Loucy (cell line): Measurements from ENCODE around the gene CNFN.

ENCODE experiments used
- H2AFZ ChIP-seq: fragments of 200-600 bp; sonication (generic); 2 replicates; pipeline ENCODE4 v1.6.0; 2016; ENCODE audit warnings: antibody characterized with exemption, mild to moderate bottlenecking, low read length, moderate library complexity
- H3F3A ChIP-seq: fragments of 200-600 bp; 2 replicates; pipeline ENCODE4 v1.6.0; 2016; ENCODE audit warnings: antibody characterized with exemption, low read depth, mild to moderate bottlenecking
- H3K27me3 ChIP-seq: fragments of 200-600 bp; sonication (generic); 2 replicates; pipeline ENCODE4 v1.6.1; 2014; ENCODE audit warnings: low read length, mild to moderate bottlenecking; ENCODE audit not compliant: insufficient read depth, poor library complexity, severe bottlenecking
- H3K36me3 ChIP-seq: fragments of 200-600 bp; sonication (generic); 2 replicates; pipeline ENCODE4 v1.6.1; 2016; ENCODE audit warnings: low read length; ENCODE audit not compliant: insufficient read depth
- H3K4me1 ChIP-seq: fragments of 200-600 bp; sonication (generic); 2 replicates; pipeline ENCODE4 v1.5.1; 2014; ENCODE audit warnings: low read length, mild to moderate bottlenecking; ENCODE audit not compliant: insufficient read depth, poor library complexity, severe bottlenecking
- H3K4me2 ChIP-seq: fragments of 200-600 bp; sonication (generic); 2 replicates; pipeline ENCODE4 v1.6.0; 2014; ENCODE audit warnings: antibody characterized with exemption, low read length, low read depth, mild to moderate bottlenecking; ENCODE audit not compliant: poor library complexity, severe bottlenecking
- H3K4me3 ChIP-seq: fragments of 200-600 bp; sonication (generic); 2 replicates; pipeline ENCODE4 v1.5.1; 2014; ENCODE audit warnings: low read length, mild to moderate bottlenecking, mixed read lengths; ENCODE audit not compliant: poor library complexity, severe bottlenecking
- H3K79me2 ChIP-seq: fragments of 200-600 bp; sonication (generic); 2 replicates; pipeline ENCODE4 v1.6.1; 2014; ENCODE audit warnings: low read length; ENCODE audit not compliant: insufficient read depth
- H3K9ac ChIP-seq: fragments of 200-600 bp; sonication (generic); 2 replicates; pipeline ENCODE4 v1.6.0; 2014; ENCODE audit warnings: mild to moderate bottlenecking, low read depth, low read length, moderate library complexity; ENCODE audit not compliant: poor library complexity, severe bottlenecking
- H3K9me2 ChIP-seq: fragments of 200-600 bp; sonication (generic); replicated peaks from 2 replicates; pipeline ENCODE4 v1.6.1; 2016; ENCODE audit warnings: low read depth, low read length, mixed read lengths
- H3K9me3 ChIP-seq: fragments of 200-600 bp; sonication (generic); 2 replicates; pipeline ENCODE4 v1.6.1; 2014; ENCODE audit warnings: mild to moderate bottlenecking, antibody characterized with exemption, low read length, low read depth; ENCODE audit not compliant: insufficient read depth
- H4K20me1 ChIP-seq: fragments of 200-600 bp; sonication (generic); 2 replicates; pipeline ENCODE4 v1.6.0; 2014; ENCODE audit warnings: antibody characterized with exemption, low read length, mild to moderate bottlenecking; ENCODE audit not compliant: insufficient read depth, poor library complexity, severe bottlenecking
- EZH2phosphoT487 ChIP-seq: fragments of 200-600 bp; IDR thresholded peaks from 2 replicates; pipeline ENCODE4 v1.6.1; 2018; ENCODE audit warnings: antibody characterized with exemption, mild to moderate bottlenecking, moderate library complexity, borderline replicate concordance
- TF ChIP-seq, protein P1 (sequence below): fragments of 200-600 bp; sonication (generic); conservative IDR thresholded peaks from 2 replicates; pipeline ENCODE4 v1.5.1; 2014; ENCODE audit warnings: mild to moderate bottlenecking, antibody characterized with exemption, low read length

Gene CNFN

DNA sequence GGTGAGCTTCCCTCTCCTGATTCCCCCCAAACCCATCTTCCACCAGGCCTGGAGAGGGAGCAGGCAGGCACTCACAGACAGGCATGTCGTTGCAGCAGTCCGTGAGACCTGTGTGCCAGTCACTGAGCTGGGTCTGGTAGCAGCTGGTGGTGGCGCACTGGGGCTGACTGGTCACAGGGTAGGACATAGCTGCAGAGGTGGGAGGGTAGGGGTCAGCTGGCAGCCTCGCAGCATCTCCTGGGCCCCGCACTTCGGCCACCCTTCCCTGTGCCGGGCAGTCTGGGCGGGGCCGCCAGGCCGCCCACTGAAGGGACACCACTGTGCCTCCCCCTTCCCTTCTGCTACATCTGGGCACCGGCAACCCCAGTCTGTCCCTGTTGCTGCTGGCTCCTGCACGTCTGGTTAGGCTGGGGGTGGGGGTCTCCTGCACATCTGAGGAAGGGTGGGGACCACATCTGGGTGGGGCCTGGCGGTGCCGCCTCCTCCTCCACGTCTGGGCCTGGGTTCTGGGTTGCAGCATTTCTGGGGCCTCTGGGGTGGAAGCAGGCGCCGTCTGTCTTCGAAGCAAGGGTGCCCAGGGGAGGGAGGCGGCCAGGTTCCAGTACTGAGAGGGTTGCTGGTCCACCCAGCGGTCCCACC lies 1.1 kb downstream of the CNFN start:
- no peaks in the 10 kb centered on the region for H3K9me3 ChIP-seq
- no peaks in the 10 kb centered on the region for H3F3A ChIP-seq
- no peak overlapping the region for H3K4me3 ChIP-seq
- peaks cover 6% of the 10 kb centered on the region for H3K4me1 ChIP-seq
- H3K9ac ChIP-seq: no peak overlapping the region
- no peaks in the 10 kb centered on the region for H3K36me3 ChIP-seq
- TF ChIP-seq, protein P1, sequence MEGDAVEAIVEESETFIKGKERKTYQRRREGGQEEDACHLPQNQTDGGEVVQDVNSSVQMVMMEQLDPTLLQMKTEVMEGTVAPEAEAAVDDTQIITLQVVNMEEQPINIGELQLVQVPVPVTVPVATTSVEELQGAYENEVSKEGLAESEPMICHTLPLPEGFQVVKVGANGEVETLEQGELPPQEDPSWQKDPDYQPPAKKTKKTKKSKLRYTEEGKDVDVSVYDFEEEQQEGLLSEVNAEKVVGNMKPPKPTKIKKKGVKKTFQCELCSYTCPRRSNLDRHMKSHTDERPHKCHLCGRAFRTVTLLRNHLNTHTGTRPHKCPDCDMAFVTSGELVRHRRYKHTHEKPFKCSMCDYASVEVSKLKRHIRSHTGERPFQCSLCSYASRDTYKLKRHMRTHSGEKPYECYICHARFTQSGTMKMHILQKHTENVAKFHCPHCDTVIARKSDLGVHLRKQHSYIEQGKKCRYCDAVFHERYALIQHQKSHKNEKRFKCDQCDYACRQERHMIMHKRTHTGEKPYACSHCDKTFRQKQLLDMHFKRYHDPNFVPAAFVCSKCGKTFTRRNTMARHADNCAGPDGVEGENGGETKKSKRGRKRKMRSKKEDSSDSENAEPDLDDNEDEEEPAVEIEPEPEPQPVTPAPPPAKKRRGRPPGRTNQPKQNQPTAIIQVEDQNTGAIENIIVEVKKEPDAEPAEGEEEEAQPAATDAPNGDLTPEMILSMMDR: no peak
- TF ChIP-seq EZH2phosphoT487: no peak
- H4K20me1 ChIP-seq: no peaks in the 10 kb centered on the region
- H3K27me3 ChIP-seq: no peaks in the 10 kb centered on the region
- no peaks in the 10 kb centered on the region for H3K9me2 ChIP-seq
- no peaks in the 10 kb centered on the region for H3K79me2 ChIP-seq
- H2AFZ ChIP-seq: no peak overlapping the region
- no peak overlapping the region for H3K4me2 ChIP-seq

DNA sequence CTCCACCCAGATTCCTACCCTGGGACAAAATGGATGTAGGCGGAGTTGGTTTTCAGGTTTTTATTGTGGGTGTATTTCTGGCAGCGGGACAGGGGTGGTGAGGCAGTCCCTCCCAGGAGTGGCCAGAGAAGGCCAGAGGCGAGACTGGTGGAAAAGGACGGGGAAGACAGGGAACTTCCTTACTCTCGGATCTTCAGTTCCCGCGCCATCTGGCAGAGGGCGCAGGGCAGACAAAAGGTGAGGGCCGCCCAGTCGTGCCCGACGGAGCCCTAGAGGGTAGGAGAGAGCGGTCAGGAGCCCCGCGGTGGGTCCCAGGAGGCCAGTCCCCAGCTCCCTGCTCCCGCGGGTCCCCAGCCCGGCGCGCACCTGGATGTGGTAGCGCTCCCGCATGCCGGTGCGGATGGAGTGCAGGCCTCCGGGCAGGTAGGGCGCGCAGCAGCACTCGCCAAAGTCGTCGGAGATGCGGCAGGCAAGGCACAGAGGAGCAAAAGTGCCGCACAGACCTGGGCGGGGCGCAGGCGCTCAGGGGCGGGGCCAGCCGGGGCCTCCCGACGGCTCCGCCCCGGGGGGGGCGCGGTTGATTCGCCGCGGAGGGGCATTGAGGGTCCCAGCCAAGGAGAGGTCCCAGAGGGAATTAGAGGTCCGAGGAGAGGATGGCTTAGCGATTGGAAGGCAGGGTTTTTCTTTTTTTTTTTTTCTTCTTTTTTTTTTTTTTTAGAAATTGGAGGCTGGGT lies 3.0 kb downstream of the CNFN start:
- Histone ChIP-seq H2AFZ (peak overlapping the region; percentile 87), H3K9me3 (no peaks in the 10 kb centered on the region), H3F3A (no peaks in the 10 kb centered on the region), H3K9ac (no peak overlapping the region), H3K36me3 (no peaks in the 10 kb centered on the region), H3K4me3 (peak overlapping the region; percentile 44), H3K4me1 (peaks cover 6% of the 10 kb centered on the region), H3K27me3 (no peaks in the 10 kb centered on the region), H4K20me1 (no peaks in the 10 kb centered on the region), H3K4me2 (peak overlapping the region; percentile 57), H3K79me2 (no peaks in the 10 kb centered on the region), H3K9me2 (no peaks in the 10 kb centered on the region)
- TF ChIP-seq EZH2phosphoT487: no peak
- TF ChIP-seq, protein P1: peak; percentile 36

DNA sequence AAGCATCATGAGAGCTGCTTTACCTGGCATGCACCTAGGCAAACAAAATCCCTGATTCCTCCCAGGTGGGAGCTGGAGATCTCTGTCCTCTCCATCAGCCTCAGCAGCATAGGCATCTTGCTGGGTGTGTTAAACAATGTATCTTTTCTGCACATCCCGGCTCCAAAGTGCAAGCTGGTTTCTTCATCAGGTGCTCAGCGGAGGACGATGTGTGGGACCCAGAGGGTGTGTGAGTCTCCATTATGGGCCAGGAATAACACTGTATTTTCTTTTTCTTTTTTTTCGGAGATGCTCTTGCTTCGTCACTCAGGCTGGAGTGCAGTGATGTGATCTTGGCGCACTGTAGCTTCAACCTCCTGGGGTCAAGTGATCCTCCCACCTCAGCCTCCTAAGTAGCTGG lies 9.9 kb downstream of the CNFN start:
- no peaks in the 10 kb centered on the region for H3K9me2 ChIP-seq
- no peaks in the 10 kb centered on the region for H3K27me3 ChIP-seq
- no peak overlapping the region for H3K4me2 ChIP-seq

More for the DNA sequence above, 9.9 kb downstream of the CNFN start:
- Histone ChIP-seq H3K4me1 (no peaks in the 10 kb centered on the region), H3K36me3 (no peaks in the 10 kb centered on the region), H3K4me3 (no peak overlapping the region), H3F3A (no peaks in the 10 kb centered on the region), H3K9ac (no peak overlapping the region), H3K9me3 (no peaks in the 10 kb centered on the region), H4K20me1 (no peaks in the 10 kb centered on the region), H3K79me2 (no peaks in the 10 kb centered on the region), H2AFZ (no peak overlapping the region)
- TF ChIP-seq, protein P1: no peak
- TF ChIP-seq EZH2phosphoT487: no peak
